NCI-H69 (cell line): Measurements from ENCODE around the gene KIF23.

Experiments used
- DNase-seq: peaks from one replicate; lab custom pipeline; 2025; lab: John Stamatoyannopoulos, UW

KIF23 gene

GRCh38 chr15:69493406-69493805 is 79.3 kb downstream of the KIF23 start:
- DNase-seq = peak; percentile 4

DNA sequence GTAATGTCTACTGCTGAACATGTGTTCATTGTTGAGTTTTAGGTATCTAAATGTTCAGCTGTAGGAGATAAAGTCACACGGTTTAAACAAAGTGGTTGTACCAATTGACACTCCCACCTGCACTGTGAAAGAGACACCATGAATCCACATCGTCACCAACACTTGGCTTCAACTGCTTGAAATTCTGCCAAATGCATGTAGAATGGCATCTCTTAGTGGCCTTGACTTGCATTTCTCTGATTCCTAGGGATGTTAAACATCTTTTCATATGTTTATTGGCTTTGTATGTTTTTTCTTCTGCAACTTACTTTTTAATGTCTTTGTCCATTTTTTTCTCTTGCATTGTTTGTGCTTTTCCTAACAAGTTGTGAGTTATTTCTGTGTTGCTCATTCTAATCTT is 81.9 kb downstream of the KIF23 start:
- peak; percentile 23 for DNase-seq

DNA sequence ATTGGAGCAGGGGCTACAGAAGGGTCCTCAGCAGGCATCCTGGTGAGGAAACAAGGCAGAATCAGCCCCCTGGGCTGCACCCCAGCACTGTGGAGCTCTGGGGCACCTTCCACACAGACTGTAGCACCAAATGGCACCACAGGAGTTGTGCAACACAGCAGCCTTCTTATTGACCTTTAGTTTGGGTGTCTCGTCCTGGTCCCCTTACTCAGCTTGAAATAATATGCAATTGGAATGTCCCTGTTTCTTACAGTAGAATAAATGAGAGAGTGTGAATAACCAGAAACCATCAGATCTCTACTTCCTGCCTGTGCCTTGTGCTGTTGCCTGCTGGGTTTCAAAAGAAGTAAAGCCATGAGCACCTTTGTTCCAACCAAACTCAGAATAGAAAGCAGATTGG is 82.9 kb downstream of the KIF23 start:
- no peak for DNase-seq

DNA sequence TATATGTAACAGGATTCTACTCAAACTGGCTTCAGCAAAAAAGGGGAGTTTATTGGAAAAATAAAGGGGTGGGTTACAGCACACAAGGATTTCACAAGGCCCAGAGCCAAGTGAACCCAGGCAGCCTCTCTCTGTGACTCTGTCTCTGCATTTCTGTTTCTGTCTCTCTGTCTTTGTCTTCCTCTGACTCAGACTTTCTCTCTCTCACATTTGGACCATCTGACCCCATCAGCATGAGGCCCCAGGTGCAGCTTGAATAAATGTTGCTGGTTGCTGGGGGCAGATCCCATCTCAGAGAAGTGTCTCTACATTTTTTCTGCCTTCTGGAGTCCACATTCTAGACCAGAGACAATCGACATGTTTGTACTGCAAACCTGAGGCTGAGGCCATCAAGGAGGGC is 83.5 kb downstream of the KIF23 start:
- DNase-seq = peak; percentile 57
